Transverse colon (tissue), 3 donors: ENCODE results near the gene FGR.

Experiments
- CTCF ChIP-seq, 5 experiments: fragments of 200-600 bp in 3 of 5; fragments of 450-650 bp in 2 of 5; sonication (generic) in 3 of 5; IDR thresholded peaks; 1 replicate in 2 of 5; 2 replicates in 3 of 5; pipeline ENCODE4 v1.5.1; 2016 to 2017; ENCODE audit warnings: antibody characterized with exemption in 5 of 5, inconsistent platforms in 3 of 5, mild to moderate bottlenecking in 2 of 5, moderate library complexity in 1 of 5
- EP300 ChIP-seq: sonication (generic); formaldehyde crosslinking; IDR thresholded peaks from one replicate; pipeline ENCODE4 v1.6.1; 2017; ENCODE audit warnings: antibody characterized with exemption, low read depth
- POLR2A ChIP-seq: fragments of 450-650 bp; IDR thresholded peaks from one replicate; pipeline ENCODE4 v1.6.1; 2016; ENCODE audit warnings: antibody characterized with exemption, mild to moderate bottlenecking, moderate library complexity

GRCh38 chr1:27656157-27656893 is 21.3 kb upstream of the FGR start:
- no peak for TF ChIP-seq CTCF (IDR thresholded peaks at IDR 0.05)
- no peak for TF ChIP-seq EP300
- TF ChIP-seq POLR2A = no peak
